ENCODE results near the gene SHH.

Gene SHH

DNA sequence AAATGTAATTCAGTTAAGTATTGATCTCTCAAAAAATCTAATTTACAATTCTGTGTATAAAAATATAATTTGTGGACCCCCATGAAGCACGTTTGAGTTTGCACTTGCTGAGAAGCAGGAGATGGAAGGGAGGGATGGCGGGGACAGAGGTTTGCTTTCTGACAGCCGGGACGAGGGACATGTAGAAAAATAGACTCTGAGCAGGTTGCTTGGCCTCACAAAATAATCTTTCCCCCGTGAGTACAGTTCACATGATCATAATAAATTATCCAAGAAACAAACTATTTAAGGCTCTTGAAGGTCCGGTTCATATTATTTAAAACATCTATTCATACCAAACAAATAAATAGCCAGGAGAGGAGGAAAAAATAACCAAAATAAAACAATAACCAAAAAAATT lies 10.0 kb downstream of the SHH start:
- DNase-seq (ENCODE audit: low read depth in 2 of 2), result no peak
- no peak overlapping the region for H3K4me3 ChIP-seq (replicated peaks in 1 of 2; ENCODE audit: low read depth in 2 of 2, low read length in 2 of 2)
- TF ChIP-seq, protein P1, sequence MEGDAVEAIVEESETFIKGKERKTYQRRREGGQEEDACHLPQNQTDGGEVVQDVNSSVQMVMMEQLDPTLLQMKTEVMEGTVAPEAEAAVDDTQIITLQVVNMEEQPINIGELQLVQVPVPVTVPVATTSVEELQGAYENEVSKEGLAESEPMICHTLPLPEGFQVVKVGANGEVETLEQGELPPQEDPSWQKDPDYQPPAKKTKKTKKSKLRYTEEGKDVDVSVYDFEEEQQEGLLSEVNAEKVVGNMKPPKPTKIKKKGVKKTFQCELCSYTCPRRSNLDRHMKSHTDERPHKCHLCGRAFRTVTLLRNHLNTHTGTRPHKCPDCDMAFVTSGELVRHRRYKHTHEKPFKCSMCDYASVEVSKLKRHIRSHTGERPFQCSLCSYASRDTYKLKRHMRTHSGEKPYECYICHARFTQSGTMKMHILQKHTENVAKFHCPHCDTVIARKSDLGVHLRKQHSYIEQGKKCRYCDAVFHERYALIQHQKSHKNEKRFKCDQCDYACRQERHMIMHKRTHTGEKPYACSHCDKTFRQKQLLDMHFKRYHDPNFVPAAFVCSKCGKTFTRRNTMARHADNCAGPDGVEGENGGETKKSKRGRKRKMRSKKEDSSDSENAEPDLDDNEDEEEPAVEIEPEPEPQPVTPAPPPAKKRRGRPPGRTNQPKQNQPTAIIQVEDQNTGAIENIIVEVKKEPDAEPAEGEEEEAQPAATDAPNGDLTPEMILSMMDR (IDR thresholded peaks at IDR 0.05; ENCODE audit: low read depth, low read length), result no peak

DNA sequence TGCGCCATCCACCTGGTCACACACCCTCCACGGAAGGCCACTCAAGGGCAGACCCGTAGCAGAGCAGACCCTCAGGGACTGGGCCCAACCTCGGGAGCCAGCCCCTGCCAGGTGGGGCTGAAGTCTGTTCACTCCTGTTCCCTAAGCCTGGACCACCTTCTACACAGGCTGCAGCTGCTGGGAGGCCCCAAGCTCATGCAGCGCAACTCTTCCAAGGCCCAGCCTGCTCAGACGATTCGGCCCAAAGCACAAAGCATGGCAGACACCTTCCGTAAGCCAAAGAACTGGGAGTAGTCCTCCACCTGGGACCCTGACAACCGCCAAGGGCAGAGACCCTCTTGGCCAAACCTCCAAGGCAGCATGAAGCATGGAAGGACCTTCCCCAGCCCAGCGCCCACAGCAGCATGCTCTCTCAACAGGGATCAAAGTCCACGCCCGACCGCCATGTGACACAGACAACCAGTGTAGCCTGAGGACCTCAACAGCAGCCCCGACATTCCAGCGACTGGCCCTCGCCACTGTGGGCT lies 11.5 kb downstream of the SHH start:
- no peak for DNase-seq (ENCODE audit: low read depth in 2 of 2)
- H3K4me3 ChIP-seq (replicated peaks in 1 of 2; ENCODE audit: low read depth in 2 of 2, low read length in 2 of 2), result no peak overlapping the region
- TF ChIP-seq, protein P1 (IDR thresholded peaks at IDR 0.05; ENCODE audit: low read depth, low read length), result no peak

- no peak overlapping the region for H3K4me3 ChIP-seq (replicated peaks in 1 of 2; ENCODE audit: low read depth in 2 of 2, low read length in 2 of 2)
- TF ChIP-seq, protein P1 (IDR thresholded peaks at IDR 0.05; ENCODE audit: low read depth, low read length), result no peak
- DNase-seq (ENCODE audit: low read depth in 2 of 2), result no peak
Observed at GRCh38 chr7:155800301-155800700, 12.0 kb downstream of the SHH start.

- H3K4me3 ChIP-seq (replicated peaks in 1 of 2; ENCODE audit: low read depth in 2 of 2, low read length in 2 of 2), result no peak overlapping the region
- TF ChIP-seq, protein P1 (IDR thresholded peaks at IDR 0.05; ENCODE audit: low read depth, low read length), result no peak
- DNase-seq (ENCODE audit: low read depth in 2 of 2), result peak in 1 of 2 donors; percentile 84
Observed at GRCh38 chr7:155799514-155799913, 12.7 kb downstream of the SHH start.

GRCh38 chr7:155798673-155799439 lies 13.4 kb downstream of the SHH start:
- H3K4me3 ChIP-seq (replicated peaks in 1 of 2; ENCODE audit: low read depth in 2 of 2, low read length in 2 of 2), result no peak overlapping the region
- DNase-seq (ENCODE audit: low read depth in 2 of 2), result no peak
- TF ChIP-seq, protein P1 (IDR thresholded peaks at IDR 0.05; ENCODE audit: low read depth, low read length), result no peak

DNA sequence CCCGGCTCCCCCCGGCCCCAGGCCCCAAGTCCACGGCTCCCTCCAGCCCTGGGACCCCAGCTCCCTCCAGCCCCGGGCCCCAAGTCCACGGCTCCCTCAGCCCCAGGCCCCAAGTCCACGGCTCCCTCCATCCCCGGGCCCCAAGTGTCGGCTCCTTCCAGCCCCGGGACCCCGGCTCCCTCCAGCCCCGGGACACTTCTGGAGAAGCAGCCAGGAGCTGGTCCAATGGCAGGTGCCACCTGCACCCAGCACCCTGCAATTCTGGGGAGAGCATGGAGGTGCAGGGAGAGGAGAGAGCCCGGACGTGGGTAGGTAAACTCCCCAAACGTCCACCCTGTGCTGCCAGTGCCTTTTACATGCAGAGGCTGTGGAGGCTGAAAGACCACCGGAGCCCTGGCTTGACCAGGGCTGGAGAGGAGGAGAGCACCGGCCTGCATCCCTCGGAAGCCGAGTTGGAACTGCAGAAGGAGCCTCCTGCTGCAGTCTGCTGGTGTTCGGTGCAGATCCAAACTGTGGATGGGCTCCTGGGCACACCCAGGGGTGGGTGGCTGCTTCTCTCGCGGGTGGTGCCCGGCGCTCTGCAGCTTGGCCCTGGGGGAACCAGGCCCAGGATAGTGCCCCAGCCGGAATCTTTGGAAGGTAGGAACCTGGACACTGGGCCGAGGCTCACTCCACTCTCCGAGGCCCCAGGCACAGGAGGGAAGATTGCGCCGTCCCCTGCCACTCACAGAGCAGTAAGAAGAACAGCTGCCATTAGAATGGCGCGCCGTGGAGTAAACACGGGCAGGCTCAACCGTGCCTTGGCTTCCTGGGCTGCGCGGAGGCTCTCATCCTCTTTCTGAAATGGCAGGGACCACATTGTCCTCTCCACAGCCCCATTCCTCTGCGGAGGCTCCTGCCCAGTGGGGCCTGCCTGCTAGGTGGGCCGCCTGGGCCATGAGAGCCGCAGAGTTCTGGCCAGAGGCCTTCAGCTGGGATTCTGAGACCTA lies 14.7 kb downstream of the SHH start:
- TF ChIP-seq, protein P1 (IDR thresholded peaks at IDR 0.05; ENCODE audit: low read depth, low read length), result no peak
- H3K4me3 ChIP-seq (replicated peaks in 1 of 2; ENCODE audit: low read depth in 2 of 2, low read length in 2 of 2), result no peak overlapping the region
- no peak for DNase-seq (ENCODE audit: low read depth in 2 of 2)
